ENCODE results near the gene OVOL3.
A peak's percentile ranks its signal among the peaks of the same experiment; 100 is the strongest.
"Not testable (repeated sequence)": the region's sequence is repeated elsewhere in the genome, so short reads cannot be mapped to it uniquely, and the experiment has no call there.

Gene OVOL3

DNA sequence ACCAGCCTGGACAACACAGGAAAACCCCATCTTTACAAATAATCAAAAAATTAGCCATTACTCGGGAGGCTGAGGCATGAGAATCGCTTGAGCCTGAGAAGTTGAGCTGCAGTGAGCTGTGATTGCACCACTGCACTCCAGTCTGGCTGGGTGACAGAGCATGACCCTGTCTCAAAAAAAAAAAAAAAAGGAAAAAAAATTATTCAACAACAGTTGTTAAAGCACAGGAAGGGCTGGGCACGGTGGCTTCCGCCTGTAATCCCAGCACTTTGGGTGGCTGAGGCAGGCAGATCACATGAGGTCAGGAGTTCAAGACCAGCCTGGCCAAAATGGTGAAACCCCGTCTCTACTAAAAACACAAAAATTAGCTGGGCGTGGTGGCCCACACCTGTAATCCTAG is 20.3 kb downstream of the OVOL3 start:
- not testable (repeated sequence) for DNase-seq (ENCODE audit: low read depth)

DNA sequence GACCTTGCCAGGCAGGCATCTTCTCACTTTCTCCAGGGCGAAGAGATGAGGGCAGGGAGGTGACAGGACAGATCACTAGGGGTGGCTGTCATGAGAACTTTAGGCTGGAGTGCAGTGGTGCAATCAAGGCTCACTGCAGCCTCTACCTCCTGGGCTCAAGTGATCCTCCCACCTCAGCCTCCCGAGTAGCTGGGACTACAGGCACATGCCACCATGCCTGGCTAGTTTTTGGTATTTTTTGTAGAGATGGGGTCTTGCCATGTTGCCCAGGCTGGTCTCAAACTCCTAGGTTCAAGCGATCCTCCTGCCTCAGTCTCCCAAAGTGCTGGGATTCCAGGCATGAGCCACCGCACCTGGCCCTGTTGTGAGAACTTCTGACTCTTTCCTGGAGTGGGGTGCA is 23.9 kb downstream of the OVOL3 start:
- not testable (repeated sequence) for DNase-seq (ENCODE audit: low read depth)

DNA sequence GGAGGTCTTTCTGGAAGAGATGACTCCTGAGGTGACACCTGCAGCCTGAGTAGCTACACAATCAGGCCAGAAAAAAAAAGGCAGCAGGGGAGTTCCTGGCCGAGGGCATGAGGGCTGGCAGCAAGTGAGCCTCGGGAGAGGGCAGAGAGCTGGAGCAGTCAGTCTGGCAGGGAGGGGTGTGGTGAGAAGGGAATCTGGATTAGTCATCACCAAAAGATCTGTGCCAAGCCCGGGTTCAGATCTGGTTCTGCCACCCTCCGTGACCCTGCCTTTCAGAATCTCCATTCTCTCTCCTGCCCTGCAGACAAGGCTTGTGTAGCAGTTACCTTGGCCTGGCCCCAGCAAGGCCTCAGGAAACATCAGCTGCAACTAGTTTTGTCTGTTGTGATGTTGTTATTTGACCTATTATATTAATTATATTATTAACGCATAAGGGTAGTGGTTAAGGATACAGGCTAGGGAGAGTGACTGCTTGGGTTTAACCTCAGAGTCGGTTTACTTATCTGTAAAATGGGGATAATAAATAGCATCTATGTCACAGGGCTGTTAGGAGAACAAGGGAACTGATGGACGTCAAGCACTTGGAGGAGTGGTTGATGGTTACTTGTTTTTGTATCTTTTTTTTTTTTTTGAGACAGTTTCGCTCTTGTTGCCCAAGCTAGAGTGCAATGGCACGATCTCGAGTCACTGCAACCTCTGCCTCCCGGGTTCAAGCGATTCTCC is 26.2 kb downstream of the OVOL3 start:
- peak; percentile 61 for DNase-seq (ENCODE audit: low read depth)

DNA sequence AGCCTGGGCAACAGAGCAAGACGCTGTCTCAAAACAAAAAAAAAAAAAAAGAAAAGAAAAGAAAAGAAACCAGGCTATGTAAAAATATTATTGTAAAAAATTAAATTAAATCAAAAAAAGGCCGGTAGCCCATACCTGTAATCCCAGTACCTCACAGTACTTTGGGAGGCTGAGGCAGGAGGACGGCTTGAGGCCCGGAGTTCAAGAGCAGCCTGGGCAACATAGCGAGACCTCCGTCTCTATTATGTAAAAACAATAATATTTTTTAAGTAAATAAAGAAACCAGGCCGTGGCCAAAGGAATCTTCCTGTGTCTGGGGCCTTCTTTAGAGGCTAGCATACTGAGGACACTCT is 28.2 kb downstream of the OVOL3 start:
- DNase-seq (ENCODE audit: low read depth): no peak

DNA sequence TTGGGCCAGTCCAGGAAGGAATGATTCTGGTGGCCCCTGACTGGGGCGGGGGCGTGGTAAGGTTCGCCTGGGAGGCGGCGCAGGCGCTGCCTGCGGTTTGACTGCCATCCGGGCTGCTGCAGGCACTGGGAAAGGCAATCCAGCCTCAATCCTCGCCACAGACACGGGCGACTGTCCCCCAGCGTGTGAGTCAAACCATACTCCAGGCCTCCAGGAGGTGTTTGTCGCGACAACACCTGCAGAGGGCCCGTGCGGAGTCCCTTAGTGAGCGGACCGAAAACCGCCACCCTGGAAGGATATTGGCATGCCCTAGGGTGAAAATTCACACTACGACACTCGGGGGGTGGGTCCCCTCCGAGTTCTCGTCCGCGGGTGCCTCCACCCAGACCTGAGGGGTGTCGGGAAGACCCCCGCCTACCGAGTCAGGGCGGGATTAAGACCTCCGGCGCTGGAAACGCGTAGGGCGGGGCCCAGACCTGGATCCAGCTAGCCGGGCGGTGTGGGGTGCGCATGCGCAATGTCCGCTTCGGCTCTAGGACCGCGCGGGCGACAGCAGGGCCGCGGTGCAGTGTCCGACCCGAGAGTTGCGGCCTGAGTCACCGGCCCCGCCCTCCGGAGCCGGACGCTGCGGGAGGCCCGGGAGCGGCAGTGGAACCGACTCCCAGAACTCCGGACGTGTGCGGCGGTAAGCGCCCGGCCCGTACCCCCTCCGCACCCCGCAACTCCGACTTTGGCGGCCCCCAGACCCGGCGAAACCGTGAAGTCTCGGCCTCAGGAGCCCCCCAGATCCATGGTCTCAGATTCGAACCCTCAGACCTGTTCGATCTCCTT is 28.7 kb downstream of the OVOL3 start, which contains the start of gene CAPNS1:
Gene CAPNS1, plus strand, starts transcription at position 594 of the 831 bp plus-strand sequence. CDS start 946 bp downstream, outside the sequence.
- peak; percentile 86 for DNase-seq (ENCODE audit: low read depth)

DNA sequence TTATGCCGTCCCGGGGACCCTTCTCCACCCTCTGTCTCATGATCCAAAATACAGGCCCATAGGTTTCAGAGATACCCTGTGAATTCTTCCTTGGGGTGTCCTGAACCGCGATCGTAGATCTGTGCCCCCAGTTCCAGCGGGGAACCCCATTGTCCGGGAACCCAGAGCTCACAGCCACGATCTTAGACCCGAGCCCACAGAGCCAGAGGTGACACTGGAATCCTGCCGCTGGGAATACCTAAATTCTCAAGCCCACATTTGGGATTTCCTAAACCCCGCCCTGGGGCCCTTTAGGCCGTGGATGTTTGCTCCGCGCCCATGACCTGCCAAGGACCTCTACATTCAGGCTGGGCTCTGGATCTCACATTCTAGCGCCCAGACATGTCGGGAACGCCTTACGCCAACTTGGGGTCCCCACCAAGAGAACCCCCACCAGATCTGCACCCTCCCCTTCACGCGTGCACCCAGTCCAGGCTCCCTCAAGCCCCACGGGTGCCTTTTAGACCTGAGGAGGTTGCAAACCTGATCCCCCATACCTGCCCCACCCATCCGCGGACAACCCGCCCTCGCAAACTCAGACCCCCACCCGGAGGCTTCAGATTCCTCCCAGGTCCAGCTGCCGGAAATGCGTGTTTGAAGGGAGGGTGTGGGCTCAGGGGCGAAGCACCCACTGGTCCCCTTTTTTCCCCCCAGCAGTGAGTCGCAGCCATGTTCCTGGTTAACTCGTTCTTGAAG is 29.5 kb downstream of the OVOL3 start:
- peak; percentile 43 for DNase-seq (ENCODE audit: low read depth)

DNA sequence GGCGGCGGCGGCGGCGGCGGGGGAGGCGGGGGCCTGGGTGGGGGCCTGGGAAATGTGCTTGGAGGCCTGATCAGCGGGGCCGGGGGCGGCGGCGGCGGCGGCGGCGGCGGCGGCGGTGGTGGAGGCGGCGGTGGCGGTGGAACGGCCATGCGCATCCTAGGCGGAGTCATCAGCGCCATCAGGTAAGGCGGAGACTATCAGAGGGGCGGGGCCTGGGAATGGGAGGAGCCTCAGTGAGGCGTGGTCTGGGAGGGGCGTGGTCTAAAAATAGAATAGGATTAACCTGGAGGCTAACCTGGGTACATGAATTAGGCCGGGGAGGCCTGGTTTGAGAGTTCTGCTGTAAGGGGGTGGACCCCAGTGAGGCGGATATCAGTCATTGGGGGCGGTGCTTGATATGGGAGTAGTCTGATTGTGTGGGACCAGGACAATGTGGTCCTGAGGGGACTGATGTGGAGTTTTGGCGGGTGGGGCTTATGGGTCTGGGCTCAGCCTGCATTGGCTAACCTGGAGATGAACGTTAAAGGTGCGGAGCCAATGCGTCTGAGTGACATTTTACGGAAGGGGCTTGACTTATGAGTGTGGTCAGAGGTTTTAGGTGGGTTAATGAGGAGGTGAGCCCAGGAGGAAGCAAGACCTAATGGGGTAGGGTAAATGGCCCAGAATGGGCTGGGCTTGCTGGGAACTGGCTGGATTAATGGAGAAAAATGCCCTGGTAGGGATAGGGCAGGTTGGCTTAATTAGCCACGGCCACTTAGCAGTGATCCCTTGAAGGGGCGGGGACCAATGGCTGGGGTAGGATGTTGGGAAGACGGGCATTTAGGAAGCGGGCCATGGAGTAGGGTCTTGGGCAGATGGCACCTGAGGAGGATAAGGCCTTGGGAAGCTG is 30.3 kb downstream of the OVOL3 start:
- DNase-seq (ENCODE audit: low read depth): peak; percentile 72

DNA sequence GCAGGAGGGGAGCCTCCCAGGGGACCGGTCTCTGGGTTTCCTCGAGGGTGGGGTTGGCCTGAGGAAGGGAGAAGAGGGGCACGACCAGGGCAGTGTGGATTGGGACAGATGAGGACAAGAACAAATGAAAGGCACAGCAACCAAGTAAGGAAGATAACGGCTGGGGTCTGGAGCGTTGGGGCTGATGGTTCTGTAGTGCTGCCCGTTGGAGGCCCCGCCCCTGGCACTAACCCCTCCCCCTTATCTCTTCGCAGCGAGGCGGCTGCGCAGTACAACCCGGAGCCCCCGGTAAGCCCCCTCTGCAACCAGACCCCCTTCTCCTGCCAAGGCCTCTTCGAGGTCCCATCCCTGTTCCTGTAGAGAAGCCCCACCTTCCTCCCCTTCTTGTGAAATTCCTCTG is 31.1 kb downstream of the OVOL3 start:
- no peak for DNase-seq (ENCODE audit: low read depth)

DNA sequence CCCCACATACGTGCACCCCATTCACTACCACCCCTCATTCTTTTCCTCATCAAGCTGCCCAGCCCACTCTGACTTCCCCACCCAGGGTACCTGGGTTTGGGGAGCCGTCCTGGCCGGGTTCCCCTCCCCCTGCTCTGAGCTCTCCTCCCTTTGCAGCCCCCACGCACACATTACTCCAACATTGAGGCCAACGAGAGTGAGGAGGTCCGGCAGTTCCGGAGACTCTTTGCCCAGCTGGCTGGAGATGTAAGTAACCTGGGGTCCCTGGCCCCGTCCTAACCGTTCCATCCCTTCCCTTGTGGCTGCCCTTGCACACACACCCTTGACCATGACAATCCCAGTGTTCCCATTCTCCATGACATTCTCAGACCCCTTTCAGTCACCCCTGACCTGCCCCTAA is 31.6 kb downstream of the OVOL3 start:
- no peak for DNase-seq (ENCODE audit: low read depth)

DNA sequence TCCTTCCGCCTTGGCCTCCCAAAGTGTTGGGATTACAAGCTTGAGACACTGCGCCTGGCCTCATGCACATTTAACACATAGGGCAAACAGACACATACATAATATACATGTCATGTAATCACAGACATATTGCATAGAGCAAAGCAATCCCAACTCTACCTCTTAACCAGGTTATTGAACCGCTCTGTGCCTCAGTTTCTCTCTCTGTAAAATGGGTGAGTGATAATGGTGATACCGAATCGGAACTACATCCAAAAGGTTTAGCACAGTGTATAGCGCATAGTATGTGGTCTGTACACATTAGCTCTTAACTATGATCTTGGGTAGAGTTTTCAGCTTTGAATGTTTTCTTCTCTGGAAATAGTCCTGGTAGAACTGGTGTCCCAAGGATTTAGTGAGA is 33.7 kb downstream of the OVOL3 start:
- DNase-seq (ENCODE audit: low read depth): no peak

DNA sequence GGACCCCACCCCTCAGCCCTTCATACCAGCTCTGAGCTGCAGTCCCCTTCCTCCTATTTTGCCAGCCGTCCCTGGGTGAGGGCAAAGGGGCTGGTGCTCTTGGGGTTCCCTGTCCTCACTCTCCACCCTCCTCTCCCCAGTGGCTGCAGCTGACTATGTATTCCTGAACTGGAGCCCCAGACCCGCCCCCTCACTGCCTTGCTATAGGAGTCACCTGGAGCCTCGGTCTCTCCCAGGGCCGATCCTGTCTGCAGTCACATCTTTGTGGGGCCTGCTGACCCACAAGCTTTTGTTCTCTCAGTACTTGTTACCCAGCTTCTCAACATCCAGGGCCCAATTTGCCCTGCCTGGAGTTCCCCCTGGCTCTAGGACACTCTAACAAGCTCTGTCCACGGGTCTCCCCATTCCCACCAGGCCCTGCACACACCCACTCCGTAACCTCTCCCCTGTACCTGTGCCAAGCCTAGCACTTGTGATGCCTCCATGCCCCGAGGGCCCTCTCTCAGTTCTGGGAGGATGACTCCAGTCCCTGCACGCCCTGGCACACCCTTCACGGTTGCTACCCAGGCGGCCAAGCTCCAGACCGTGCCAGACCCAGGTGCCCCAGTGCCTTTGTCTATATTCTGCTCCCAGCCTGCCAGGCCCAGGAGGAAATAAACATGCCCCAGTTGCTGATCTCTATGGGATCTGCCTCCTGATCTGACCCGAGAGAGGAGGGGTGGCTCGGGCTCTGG is 38.9 kb downstream of the OVOL3 start:
- DNase-seq (ENCODE audit: low read depth): no peak

DNA sequence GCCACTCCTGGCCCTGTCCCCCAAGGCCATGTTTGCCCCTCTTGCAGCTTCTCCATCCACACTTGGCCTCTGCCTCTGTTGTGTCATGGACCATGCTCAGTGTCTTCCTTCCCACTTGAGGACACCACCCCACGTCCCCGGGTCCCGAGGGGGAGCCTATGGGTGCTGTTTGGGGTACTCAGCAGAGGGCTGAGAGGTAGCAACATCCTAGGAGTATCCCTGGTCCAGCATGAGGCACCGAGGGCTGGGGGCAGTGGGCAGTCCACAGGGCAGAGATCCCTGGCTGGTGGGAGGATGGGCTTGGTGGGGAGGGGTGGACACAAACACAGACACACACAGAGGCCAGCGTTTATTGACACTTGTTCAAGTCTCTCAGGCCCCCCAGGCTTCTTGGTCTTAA is 39.6 kb downstream of the OVOL3 start:
- DNase-seq (ENCODE audit: low read depth): no peak

DNA sequence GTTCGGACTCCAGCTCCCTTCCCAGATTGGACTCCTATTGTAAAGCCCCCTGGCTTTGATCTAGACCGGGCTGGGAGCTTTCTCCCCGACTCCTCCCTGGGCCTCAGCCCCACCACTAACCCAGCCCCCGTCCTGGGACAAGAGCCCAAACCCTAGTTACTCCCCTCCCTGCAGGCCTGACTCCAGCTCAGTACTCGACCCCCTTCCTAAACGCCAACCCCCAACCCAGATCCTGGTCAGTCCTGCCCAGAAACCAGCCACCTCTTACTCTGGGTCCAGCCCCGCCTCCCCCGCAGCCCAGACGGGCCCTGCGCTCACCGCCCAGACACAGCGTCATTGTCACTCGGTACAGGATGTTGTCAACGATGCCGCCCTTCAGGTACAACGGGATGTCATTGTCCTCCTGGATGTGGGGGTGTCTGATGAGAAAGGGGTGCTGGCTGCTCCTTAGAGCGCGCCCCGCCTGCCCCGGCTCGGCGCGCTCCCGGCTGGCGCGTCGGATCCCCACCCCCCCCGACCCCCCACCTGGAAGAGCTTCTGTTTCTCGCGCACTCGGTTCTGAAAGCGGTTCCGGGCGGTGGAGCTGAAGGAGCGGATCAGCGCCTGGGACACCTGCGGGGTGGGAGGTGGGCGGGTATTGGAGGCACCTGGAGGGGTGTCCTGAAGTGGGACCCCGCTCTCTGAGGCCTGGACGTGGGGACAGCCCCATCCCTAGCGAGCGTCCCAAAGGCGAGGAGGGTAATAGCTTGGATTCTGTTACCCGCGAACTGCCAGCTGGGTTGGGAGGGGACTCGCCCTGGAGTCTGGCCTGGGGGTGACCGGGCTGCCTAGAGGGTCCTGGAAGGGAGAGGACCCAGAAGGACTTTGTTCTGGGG is 40.4 kb downstream of the OVOL3 start:
- no peak for DNase-seq (ENCODE audit: low read depth)

DNA sequence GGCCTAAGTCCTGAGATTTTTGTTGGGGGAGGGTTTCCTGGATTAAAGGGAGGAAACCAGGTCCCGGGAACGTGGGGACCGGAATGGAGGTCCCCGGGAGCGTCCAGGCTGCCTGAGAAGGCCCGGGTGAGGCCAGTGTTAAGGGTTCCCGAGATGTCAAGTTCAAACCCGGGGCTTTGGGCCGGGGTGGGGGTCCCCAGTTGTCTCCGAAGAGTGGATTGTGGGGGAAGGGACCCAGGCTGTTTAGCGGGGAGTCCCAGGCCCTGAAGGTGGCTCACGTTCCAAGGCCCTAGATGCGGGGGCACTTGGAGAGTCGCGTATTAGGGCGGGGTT is 41.0 kb downstream of the OVOL3 start:
- no peak for DNase-seq (ENCODE audit: low read depth)

DNA sequence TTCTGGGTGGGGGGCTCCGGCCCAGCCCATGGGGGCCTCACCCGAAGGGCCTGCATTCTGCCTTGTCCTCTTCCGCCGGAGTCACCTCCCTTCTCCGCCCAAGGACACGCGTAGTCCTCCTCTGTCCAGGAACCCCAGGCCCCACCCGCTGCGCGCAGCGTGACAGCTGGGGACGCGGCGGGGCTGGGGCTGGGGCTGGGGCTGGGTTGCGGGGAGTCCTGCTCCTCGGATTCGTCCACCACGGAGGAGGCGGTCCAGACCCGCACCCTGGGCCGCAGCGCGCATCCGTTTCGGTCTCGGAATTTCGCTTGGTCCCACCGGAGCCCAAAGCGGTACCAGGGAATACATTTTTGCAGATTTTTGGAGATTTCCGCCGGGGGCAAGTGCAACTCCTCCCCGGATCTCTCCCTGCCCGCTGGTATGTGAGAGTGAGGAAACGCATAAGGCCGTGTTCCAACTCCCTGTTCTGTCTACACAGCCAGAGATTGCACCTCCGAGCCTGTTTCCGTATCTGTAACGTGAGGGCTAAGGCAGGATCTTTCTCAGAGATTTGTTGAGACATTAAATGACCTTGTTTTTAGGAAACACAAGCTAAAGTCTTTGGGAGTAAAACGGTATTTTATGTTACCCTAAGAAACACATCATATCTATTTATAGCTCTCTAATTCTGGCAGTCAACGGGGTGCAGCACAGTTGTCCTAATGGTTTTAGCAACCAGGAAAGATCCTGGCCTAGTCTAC is 41.6 kb downstream of the OVOL3 start, which contains the start of gene COX7A1:
Gene COX7A1, minus strand, starts transcription at position 96 of the 740 bp plus-strand sequence. Its CDS starts 40 bp downstream, at position 56.
- peak; percentile 37 for DNase-seq (ENCODE audit: low read depth)

DNA sequence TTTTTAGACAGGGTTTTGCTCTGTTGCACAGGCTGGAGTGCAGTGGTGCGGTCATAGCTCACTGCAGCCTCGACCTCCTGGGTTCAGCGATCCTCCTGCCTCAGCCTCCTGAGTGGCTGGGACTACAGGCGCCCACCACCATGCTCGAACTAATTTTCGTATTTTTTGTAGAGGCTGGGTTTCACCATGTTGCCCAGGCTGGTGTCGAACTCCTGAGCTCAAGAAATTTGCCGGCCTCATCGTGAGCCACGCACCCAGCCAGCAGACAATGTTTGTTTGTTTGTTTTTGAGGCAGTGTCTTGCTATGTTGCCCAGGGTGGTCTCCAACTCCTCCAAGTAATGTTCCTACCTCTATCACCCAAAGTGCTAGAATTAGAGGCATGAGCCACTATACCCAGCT is 42.2 kb downstream of the OVOL3 start:
- DNase-seq (ENCODE audit: low read depth): no peak

DNA sequence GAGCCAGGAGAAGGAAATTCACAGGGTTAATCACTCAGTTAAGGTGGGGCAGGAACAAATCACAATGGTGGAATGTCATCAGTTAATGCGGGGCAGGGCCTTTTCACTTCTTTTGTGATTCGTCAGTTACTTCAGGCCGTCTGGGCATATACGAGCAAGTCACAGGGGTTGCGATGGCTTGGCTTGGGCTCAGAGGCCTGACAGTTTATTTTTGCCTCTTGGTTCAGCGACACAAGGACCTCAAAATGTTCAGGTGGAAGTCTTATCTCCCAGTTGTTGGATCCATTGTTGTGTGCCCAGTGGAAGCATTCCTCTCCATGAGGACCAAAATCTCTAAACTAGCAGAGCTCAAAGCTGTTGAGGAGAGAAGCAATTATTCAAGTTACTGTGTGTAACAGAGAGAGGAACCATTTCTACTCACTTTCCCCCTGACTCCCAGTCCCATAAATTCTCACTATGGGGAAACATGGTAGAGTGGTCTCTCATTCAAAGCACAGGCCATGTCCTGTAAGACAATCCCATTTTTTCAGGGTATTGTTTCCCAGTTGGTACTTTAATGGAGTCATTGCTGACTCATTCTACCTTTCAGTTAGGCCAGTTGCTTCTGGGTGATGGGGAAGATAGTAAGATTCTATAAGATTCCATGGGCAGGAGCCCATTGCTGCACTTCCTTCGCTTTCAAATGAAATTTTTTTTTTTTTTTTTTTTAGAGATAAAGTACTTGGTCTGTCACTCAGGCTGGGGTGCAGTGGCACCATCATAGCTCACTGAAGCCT is 50.1 kb downstream of the OVOL3 start:
- no peak for DNase-seq (ENCODE audit: low read depth)

Measured in amniotic epithelial cell (primary cell).